T-helper 17 cell (primary cell): ENCODE measurements around the gene OR2AE1. TPM values are rescaled to one million over a fixed set of nuclear protein-coding genes. Genes with fewer than 3 reads are reported as not detected.
"Not testable (repeated sequence)": the region's sequence is repeated elsewhere in the genome, so short reads cannot be mapped to it uniquely, and the experiment has no call there.

Experiments used
- ATAC-seq: fragments of 150-1000 bp; cut with Tn5 transposase; 2 replicates; pipeline ENCODE4 v1.10.0; 2021; ENCODE audit warnings: mild to moderate bottlenecking, moderate library complexity
- DNase-seq, 3 donors: peaks; one replicate each; pipeline versions ENCODE4 v3.0.0 to v3.0.0-alpha.2; 2020 to 2021
- H3K9me3 ChIP-seq: one replicate; pipeline ENCODE4 v1.7.0; 2013; ENCODE audit warnings: low read length, mild to moderate bottlenecking; ENCODE audit not compliant: control insufficient read depth, poor library complexity, severe bottlenecking
- H3K27ac Mint-ChIP-seq: one replicate; pipeline ENCODE4 v1.8.0; 2022; ENCODE audit warnings: mild to moderate bottlenecking, moderate library complexity, mixed read lengths
- H3K27me3 Mint-ChIP-seq: one replicate; pipeline ENCODE4 v1.8.0; 2022; ENCODE audit warnings: mixed read lengths
- H3K36me3 Mint-ChIP-seq: one replicate; pipeline ENCODE4 v1.8.0; 2022; ENCODE audit warnings: low read depth, mixed read lengths
- H3K4me1 Mint-ChIP-seq: one replicate; pipeline ENCODE4 v1.8.0; 2022; ENCODE audit warnings: mild to moderate bottlenecking, mixed read lengths
- H3K4me3 Mint-ChIP-seq: one replicate; pipeline ENCODE4 v1.8.0; 2022; ENCODE audit warnings: mild to moderate bottlenecking, moderate library complexity, mixed read lengths
- total RNA-seq, 4 donors: library from RNA in 2 of 4; stranded (reverse) in 2 of 4; gene quantifications; one replicate each; pipeline ENCODE4 v1.2.3 and lab custom pipeline; 2022 to 2026

The OR2AE1 gene
- total RNA-seq, 2 donors from 2014 or later = not detected

GRCh38 chr7:99893280-99893679 lies 16.4 kb upstream of the OR2AE1 start:
- Mint-ChIP-seq H3K4me3 (no peak overlapping the region), H3K4me1 (no peaks in the 10 kb centered on the region), H3K27ac (peak overlapping the region; percentile 21), H3K36me3 (peaks cover 7% of the 10 kb centered on the region), H3K27me3 (no peaks in the 10 kb centered on the region)
- ATAC-seq (no peak), DNase-seq (no peak)
- H3K9me3 ChIP-seq = no peaks in the 10 kb centered on the region

GRCh38 chr7:99890348-99890747 lies 13.5 kb upstream of the OR2AE1 start:
- H3K27ac Mint-ChIP-seq, H3K9me3 ChIP-seq, H3K36me3 Mint-ChIP-seq, H3K27me3 Mint-ChIP-seq, DNase-seq, H3K4me1 Mint-ChIP-seq, H3K4me3 Mint-ChIP-seq, ATAC-seq: not testable (repeated sequence)

- ATAC-seq, H3K9me3 ChIP-seq, H3K4me1 Mint-ChIP-seq, DNase-seq, H3K27ac Mint-ChIP-seq, H3K4me3 Mint-ChIP-seq, H3K36me3 Mint-ChIP-seq, H3K27me3 Mint-ChIP-seq: not testable (repeated sequence)
Observed at GRCh38 chr7:99888366-99888765, 11.5 kb upstream of the OR2AE1 start.

GRCh38 chr7:99881370-99881769 lies 4.5 kb upstream of the OR2AE1 start:
- ATAC-seq (no peak), DNase-seq (no peak)
- Mint-ChIP-seq H3K27ac (no peak overlapping the region), H3K27me3 (no peaks in the 10 kb centered on the region), H3K4me1 (peaks cover 14% of the 10 kb centered on the region), H3K36me3 (peaks cover 10% of the 10 kb centered on the region), H3K4me3 (no peak overlapping the region)
- no peaks in the 10 kb centered on the region for H3K9me3 ChIP-seq

- Mint-ChIP-seq H3K4me1 (peaks cover 6% of the 10 kb centered on the region), H3K36me3 (peaks cover 7% of the 10 kb centered on the region), H3K27me3 (peaks cover 8% of the 10 kb centered on the region), H3K27ac (no peak overlapping the region), H3K4me3 (no peak overlapping the region)
- H3K9me3 ChIP-seq = no peaks in the 10 kb centered on the region
- DNase-seq (no peak), ATAC-seq (no peak)
Observed at GRCh38 chr7:99876491-99876890, 342 bp downstream of the OR2AE1 start.

GRCh38 chr7:99868246-99868645 lies 8.6 kb downstream of the OR2AE1 start:
- no peak for ATAC-seq
- peaks cover 2% of the 10 kb centered on the region for H3K4me1 Mint-ChIP-seq
- DNase-seq = no peak
- H3K9me3 ChIP-seq = no peaks in the 10 kb centered on the region
- H3K4me3 Mint-ChIP-seq = no peak overlapping the region
- H3K27me3 Mint-ChIP-seq = peaks cover 28% of the 10 kb centered on the region
- no peaks in the 10 kb centered on the region for H3K36me3 Mint-ChIP-seq
- H3K27ac Mint-ChIP-seq = no peak overlapping the region

- not testable (repeated sequence) for ATAC-seq, H3K36me3 Mint-ChIP-seq, DNase-seq, H3K4me3 Mint-ChIP-seq, H3K4me1 Mint-ChIP-seq, H3K9me3 ChIP-seq, H3K27ac Mint-ChIP-seq
- H3K27me3 Mint-ChIP-seq = peaks cover 28% of the 10 kb centered on the region
Observed at GRCh38 chr7:99867477-99867876, 9.4 kb downstream of the OR2AE1 start.

- Mint-ChIP-seq H3K36me3 (no peaks in the 10 kb centered on the region), H3K27me3 (peaks cover 34% of the 10 kb centered on the region), H3K27ac (no peak overlapping the region), H3K4me1 (peaks cover 2% of the 10 kb centered on the region), H3K4me3 (no peak overlapping the region)
- ATAC-seq = no peak
- DNase-seq = no peak
- no peaks in the 10 kb centered on the region for H3K9me3 ChIP-seq
Observed at GRCh38 chr7:99863847-99864440, 12.9 kb downstream of the OR2AE1 start.

- Mint-ChIP-seq H3K36me3 (no peaks in the 10 kb centered on the region), H3K4me3 (no peak overlapping the region), H3K27ac (no peak overlapping the region), H3K27me3 (peaks cover 40% of the 10 kb centered on the region), H3K4me1 (no peaks in the 10 kb centered on the region)
- ATAC-seq (no peak), DNase-seq (no peak)
- no peaks in the 10 kb centered on the region for H3K9me3 ChIP-seq
Observed at GRCh38 chr7:99860281-99861127, 16.3 kb downstream of the OR2AE1 start.

GRCh38 chr7:99855236-99855635 lies 21.6 kb downstream of the OR2AE1 start:
- Mint-ChIP-seq H3K27me3 (peaks cover 68% of the 10 kb centered on the region), H3K27ac (no peak overlapping the region), H3K4me1 (no peaks in the 10 kb centered on the region), H3K36me3 (no peaks in the 10 kb centered on the region), H3K4me3 (no peak overlapping the region)
- DNase-seq = no peak
- ATAC-seq = no peak
- H3K9me3 ChIP-seq = no peaks in the 10 kb centered on the region

- DNase-seq (no peak), ATAC-seq (no peak)
- no peak overlapping the region for H3K27ac Mint-ChIP-seq
- H3K4me3 Mint-ChIP-seq = no peak overlapping the region
- H3K36me3 Mint-ChIP-seq = no peaks in the 10 kb centered on the region
- H3K27me3 Mint-ChIP-seq = peaks cover 53% of the 10 kb centered on the region
- H3K4me1 Mint-ChIP-seq = no peaks in the 10 kb centered on the region
- H3K9me3 ChIP-seq = no peaks in the 10 kb centered on the region
Observed at GRCh38 chr7:99848420-99849216, 28.2 kb downstream of the OR2AE1 start.

GRCh38 chr7:99844328-99844727 lies 32.5 kb downstream of the OR2AE1 start:
- ATAC-seq = no peak
- H3K27me3 Mint-ChIP-seq = peaks cover 54% of the 10 kb centered on the region
- H3K36me3 Mint-ChIP-seq = no peaks in the 10 kb centered on the region
- H3K27ac Mint-ChIP-seq = no peak overlapping the region
- H3K4me1 Mint-ChIP-seq = no peaks in the 10 kb centered on the region
- H3K4me3 Mint-ChIP-seq = no peak overlapping the region
- DNase-seq = no peak
- no peaks in the 10 kb centered on the region for H3K9me3 ChIP-seq

- ATAC-seq (no peak), DNase-seq (no peak)
- H3K27me3 Mint-ChIP-seq = peaks cover 54% of the 10 kb centered on the region
- no peaks in the 10 kb centered on the region for H3K36me3 Mint-ChIP-seq
- no peaks in the 10 kb centered on the region for H3K9me3 ChIP-seq
- H3K4me1 Mint-ChIP-seq = no peaks in the 10 kb centered on the region
- no peak overlapping the region for H3K27ac Mint-ChIP-seq
- no peak overlapping the region for H3K4me3 Mint-ChIP-seq
Observed at GRCh38 chr7:99843808-99844207, 33.0 kb downstream of the OR2AE1 start.
